GM18868 (cell line): ENCODE measurements around the gene NOTCH2.

Source experiments
- ATAC-seq: cut with Tn5 transposase; IDR thresholded peaks from one replicate; pipeline ENCODE4 v1.9.1; 2021; ENCODE audit warnings: mild to moderate bottlenecking, moderate library complexity; ENCODE audit not compliant: unreplicated experiment

NOTCH2 gene

DNA sequence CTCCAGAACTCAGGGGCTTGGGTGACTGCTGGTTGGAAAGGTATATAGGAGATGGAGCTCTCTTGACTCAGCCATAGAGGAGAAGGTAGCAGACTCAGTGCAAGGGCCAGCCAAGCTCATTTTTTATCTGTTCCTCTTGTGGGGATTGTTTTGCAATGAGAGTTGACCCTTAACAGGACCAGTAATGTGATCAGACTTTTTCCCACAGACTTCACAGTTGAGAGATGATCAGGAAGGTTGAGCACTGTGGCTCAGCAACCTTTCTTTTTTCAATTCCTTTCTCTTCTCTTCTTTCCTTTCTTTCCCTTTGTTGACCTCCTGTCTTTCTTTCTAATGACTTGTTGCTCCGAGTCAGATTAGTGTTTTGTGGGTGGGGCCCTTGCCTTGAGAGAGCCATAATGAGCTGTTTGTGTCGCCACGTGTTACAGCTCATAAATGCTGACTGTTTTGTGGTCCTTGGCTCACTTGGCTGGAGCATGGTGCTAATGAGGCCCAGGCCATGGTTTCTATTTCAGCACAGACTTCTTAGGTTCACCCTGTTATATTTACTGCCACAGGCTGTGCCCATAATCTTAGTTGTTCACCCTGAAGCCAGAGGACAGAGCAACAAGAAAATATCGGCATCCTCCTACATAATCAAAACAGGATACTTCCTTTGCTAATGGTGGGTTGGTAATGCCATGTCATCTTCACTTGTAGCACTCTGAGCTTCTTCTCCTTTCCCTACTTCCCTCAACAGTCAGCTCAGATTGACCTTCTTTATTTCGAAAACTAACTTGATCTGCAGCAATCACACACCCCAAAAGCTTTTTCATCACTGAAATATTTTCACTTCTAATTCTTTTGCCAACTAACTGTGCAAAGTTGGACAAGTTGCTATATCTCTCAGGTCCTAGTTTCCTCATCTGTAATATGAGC is 187.1 kb downstream of the NOTCH2 start:
- no peak for ATAC-seq

DNA sequence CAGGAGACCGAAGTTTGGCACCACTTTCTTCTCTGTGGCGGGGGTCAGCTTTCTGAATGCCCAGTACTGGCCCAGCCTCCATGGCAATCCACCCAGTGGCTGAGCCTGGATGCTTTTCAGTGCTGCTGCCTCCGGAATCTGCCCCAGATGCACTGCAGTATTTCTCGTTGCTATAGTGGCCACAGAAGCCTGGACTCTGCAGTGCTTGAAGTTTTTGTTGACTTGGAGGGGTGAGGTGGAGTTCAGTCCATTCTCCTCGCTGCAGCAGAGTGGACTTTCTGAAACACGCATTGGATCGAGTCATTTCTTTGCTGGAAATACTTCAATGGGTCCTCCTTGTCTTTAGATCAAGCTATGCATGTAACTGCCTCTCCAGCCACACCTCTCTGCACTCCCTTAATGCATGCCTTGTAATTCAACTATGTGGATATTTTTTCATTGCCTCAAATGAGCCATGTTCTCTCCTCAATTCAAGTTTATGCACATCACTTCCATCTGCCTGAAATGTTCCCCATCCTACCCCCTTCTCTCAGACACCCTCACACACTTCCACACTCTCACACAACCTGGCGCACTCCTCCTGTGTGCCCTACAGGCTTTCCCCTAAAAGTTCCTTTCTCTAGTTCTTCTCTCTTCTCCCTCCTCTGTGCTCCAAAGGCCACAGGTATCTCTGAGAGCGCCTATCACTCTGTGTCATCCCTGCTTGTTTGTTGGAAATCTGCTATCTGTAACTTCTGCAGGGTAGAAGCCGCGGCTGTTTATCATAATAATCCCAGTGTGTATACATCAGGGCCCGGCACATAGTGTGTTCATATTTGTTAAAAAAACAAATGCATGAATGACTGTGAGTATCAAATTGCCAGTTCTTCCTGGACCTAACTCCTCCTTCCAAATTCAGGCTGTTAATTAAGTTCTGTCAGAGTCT is 189.7 kb downstream of the NOTCH2 start:
- no peak for ATAC-seq

GRCh38 chr1:119878171-119878570 is 191.3 kb downstream of the NOTCH2 start:
- ATAC-seq = no peak

- ATAC-seq = no peak
Measured at GRCh38 chr1:119874186-119874585, 195.3 kb downstream of the NOTCH2 start.

DNA sequence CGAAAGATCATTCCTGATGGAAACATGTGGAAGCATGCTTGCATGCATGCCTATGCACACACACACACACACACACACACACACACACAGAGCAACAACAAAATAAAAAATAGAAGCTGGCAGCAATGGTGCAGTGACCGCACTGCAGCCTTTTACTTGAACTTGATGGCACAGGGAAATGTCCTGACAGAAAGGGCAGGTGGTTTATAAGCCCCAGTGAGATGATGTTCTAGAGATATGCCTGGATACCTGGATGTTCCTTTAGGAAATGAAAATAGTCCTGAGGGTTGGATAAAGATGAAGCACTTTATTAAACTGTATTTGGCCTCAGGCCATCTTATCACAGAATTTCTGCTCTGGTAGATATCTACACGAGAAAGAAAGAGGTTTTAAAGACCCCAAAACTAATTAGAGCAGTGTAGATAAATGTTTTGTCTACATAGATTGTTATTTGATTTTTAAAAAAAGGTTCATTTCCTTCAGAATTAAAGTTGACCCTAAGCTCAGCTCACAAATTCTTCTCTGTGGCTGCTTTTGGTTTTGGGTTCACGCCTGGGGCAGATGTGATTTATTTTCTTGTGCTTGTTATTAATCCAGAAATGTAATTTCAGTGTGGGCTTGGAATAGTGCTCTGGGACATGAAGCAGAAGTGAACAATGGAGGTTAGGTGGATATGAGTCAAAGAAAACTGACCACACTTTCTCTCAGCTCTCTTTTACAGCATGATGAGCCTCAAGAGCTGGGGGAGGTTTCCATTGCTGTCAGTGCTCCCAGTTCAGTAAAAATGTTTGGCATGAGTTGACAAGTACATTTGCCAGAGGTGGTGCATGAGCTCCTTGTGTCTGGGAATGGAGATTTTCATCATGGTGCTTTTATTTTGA is 196.1 kb downstream of the NOTCH2 start:
- peak; percentile 43 for ATAC-seq

DNA sequence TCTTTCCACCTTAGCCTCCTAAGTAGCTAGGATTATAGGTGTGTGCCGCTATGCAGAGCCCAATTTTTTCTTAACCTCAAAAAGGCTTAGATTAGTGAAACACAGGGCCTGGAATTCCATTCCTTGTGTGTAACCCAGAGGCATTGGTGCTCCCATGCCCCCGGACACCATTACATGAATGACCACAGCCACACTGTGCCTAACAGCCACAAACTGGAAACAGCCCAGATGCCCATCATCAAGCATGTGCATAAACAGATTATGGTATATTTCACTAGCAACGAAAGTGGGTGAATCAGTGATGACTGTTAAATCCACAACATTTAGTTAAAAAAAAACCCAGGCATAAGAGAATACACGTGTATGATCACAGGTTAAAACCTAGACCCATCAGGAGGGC is 197.6 kb downstream of the NOTCH2 start:
- no peak for ATAC-seq

DNA sequence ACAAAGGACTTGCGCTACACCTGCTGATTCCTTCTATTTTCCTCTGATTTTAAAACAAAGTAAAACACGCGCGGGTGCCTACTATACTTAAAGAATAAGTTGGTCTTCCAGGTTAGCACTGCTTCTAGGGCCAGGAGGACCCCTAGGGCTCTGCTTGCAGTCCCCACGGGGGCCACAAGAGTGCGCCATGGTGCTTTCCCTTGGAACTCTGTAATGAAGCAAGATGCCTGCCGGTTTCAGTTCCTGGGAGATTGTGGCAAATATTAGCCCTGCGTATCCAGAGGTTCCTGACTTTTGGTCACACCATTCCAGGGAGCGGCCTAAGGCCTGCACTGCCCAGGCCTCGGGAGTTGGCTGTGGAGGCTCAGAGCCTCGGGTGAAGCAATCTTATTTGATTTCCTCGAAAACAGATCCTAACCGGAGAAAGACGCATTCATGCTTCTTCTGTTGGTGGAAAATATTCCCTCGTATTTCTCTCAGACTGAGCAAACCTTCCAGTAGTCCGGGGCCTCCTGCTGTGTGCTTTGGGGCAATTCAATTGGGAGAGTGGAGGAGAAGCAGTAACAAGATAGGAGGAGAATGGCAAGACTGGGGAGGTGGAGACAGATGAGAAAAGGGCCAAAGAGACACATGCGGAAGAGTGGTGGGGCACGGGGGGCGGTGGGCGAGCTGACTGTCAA is 198.4 kb downstream of the NOTCH2 start:
- peak; percentile 54 for ATAC-seq

- ATAC-seq = no peak
Measured at GRCh38 chr1:119869995-119870394, 199.5 kb downstream of the NOTCH2 start.

GRCh38 chr1:119868176-119868575 is 201.3 kb downstream of the NOTCH2 start:
- no peak for ATAC-seq

GRCh38 chr1:119866451-119866850 is 203.0 kb downstream of the NOTCH2 start:
- no peak for ATAC-seq

DNA sequence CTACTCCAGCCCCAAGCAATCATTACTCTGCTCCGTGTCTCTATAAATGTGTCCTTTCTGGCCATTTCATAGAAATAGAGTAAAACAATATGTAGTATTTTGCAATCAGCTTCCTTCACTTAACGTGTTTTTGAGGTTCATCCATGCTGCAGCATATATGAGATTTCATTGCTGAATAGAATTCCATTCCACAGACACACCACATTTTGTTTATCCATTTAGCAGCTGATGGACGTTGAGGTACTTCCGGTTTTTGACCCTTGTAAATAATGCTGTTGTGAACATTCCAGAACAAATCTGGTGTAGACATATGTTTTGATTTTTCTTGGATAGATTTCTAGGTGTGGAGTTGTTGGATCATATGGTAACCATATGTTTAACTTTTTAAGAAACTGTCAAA is 203.8 kb downstream of the NOTCH2 start:
- ATAC-seq = no peak

DNA sequence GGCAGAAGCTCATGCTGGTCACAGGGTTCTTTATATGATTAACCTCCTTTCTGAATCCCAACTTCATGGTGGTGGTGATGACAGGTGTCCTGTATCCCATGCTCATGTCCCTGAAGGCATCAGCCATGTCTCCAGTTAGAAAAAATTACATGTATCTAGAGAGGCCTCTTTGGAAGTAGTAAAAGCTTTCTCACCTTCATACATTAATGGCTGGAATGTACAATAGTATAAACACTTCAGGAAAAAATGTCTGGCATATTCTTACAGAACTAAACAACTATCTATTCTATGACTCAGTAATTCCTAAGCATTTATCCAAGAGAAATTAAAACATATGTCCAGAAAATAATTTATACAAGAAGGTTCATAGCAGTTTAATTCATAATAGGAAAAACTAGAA is 207.2 kb downstream of the NOTCH2 start:
- no peak for ATAC-seq
